Endothelial cell of umbilical vein (primary cell): ENCODE measurements around the gene CLP1.

Source experiments
- CTCF ChIP-seq, 2 donors: IDR thresholded peaks; 1 replicate in 1 of 2; 2 replicates in 1 of 2; pipeline ENCODE4 v1.5.1; 2011; ENCODE audit warnings: low read length in 2 of 2, mild to moderate bottlenecking in 2 of 2, moderate library complexity in 2 of 2, control low read depth in 1 of 2, inconsistent platforms in 1 of 2, low read depth in 1 of 2; ENCODE audit not compliant: insufficient read depth in 1 of 2; ENCODE audit errors: extremely low read depth in 1 of 2
- EZH2 ChIP-seq: IDR thresholded peaks from 2 replicates; pipeline ENCODE4 v1.6.1; 2012; ENCODE audit warnings: borderline replicate concordance, low read depth, mild to moderate bottlenecking, moderate library complexity, low read length, inconsistent platforms; ENCODE audit not compliant: severe bottlenecking
- FOS ChIP-seq: IDR thresholded peaks from 2 replicates; pipeline ENCODE4 v1.6.1; 2011; ENCODE audit warnings: mild to moderate bottlenecking, low read length, moderate library complexity, borderline replicate concordance; ENCODE audit not compliant: insufficient read depth
- JUN ChIP-seq: IDR thresholded peaks from 2 replicates; pipeline ENCODE4 v1.6.1; 2011; ENCODE audit warnings: borderline replicate concordance, low read depth; ENCODE audit not compliant: insufficient read length, insufficient read depth
- MAX ChIP-seq: IDR thresholded peaks from 2 replicates; pipeline ENCODE4 v1.6.1; 2011; ENCODE audit not compliant: insufficient read depth, insufficient read length
- MYC ChIP-seq: IDR thresholded peaks from one replicate; pipeline ENCODE4 v1.6.1; 2011; ENCODE audit warnings: mild to moderate bottlenecking, low read depth, low read length
- POLR2A ChIP-seq: IDR thresholded peaks from 2 replicates; pipeline ENCODE4 v1.6.1; 2012; ENCODE audit warnings: low read depth, mild to moderate bottlenecking, control low read depth, low read length
- POLR2AphosphoS5 ChIP-seq: IDR thresholded peaks from 2 replicates; pipeline ENCODE4 v1.6.1; 2012; ENCODE audit warnings: low read depth, mild to moderate bottlenecking, control low read depth, low read length, moderate library complexity; ENCODE audit not compliant: insufficient read depth

GRCh38 chr11:57700425-57700824, 42.9 kb downstream of the CLP1 start:
- TF ChIP-seq JUN (no peak), CTCF (IDR thresholded peaks at IDR 0.05; ENCODE audit: extremely low read depth in 1 of 2, insufficient read depth in 1 of 2, low read depth in 1 of 2, low read length in 2 of 2) (no peak), POLR2AphosphoS5 (no peak), POLR2A (no peak), MAX (no peak), MYC (no peak), EZH2 (no peak), FOS (no peak)
